BE2C (cell line): ENCODE data around the gene CACNA2D3.

Experiments
- DNase-seq: peaks from one replicate; pipeline ENCODE4 v3.0.0-alpha.2; 2020
- H3K27me3 ChIP-seq: fragments of 250-450 bp; sonication (Bioruptor Pico); 2 replicates; pipeline ENCODE4 v1.5.1; 2020; ENCODE audit warnings: mild to moderate bottlenecking
- H3K36me3 ChIP-seq: fragments of 250-450 bp; sonication (Bioruptor Pico); 2 replicates; pipeline ENCODE4 v1.5.1; 2020; ENCODE audit warnings: mild to moderate bottlenecking
- H3K4me1 ChIP-seq: fragments of 250-450 bp; sonication (Bioruptor Pico); 2 replicates; pipeline ENCODE4 v1.5.1; 2020
- H3K4me3 ChIP-seq: 2 replicates; pipeline ENCODE4 v1.5.1; 2011; ENCODE audit warnings: low read depth, low read length
- H3K9me3 ChIP-seq: fragments of 250-450 bp; sonication (Bioruptor Pico); 2 replicates; pipeline ENCODE4 v1.5.1; 2020
- TF ChIP-seq, protein P1 (sequence below): IDR thresholded peaks from 2 replicates; pipeline ENCODE4 v1.5.1; 2012; ENCODE audit warnings: mild to moderate bottlenecking, low read depth, low read length

The CACNA2D3 gene

DNA sequence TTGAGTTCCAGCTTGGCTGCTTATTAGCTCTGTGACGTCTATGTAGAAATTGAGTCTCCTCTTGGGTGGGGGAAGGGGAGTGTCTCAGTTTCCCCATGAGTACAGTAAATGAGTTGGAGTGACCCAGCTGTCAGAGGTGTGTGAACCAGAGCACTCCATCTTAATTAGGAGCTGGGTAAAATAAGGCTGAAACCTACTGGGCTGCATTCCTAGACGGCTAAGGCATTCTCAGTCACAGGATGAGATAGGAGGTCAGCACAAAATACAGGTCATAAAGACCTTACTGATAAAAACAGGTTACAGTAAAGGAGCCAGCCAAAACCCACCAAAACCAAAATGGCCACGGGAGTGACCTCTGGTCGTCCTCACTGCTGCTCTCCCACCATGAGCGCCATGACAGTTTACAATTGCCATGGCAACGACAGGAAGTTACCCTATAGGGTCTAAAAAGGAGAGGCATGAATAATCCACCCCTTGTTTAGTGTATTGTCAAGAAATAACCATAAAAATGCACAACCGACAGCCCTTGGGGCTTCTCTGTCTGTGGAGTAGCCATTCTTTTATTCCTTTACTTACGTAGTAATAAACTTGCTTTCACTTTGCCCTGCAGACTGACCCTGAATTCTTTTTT is 222.4 kb downstream of the CACNA2D3 start:
- H3K4me1 ChIP-seq, result no peaks in the 10 kb centered on the region
- no peak for DNase-seq
- H3K9me3 ChIP-seq, result no peaks in the 10 kb centered on the region
- TF ChIP-seq, protein P1, sequence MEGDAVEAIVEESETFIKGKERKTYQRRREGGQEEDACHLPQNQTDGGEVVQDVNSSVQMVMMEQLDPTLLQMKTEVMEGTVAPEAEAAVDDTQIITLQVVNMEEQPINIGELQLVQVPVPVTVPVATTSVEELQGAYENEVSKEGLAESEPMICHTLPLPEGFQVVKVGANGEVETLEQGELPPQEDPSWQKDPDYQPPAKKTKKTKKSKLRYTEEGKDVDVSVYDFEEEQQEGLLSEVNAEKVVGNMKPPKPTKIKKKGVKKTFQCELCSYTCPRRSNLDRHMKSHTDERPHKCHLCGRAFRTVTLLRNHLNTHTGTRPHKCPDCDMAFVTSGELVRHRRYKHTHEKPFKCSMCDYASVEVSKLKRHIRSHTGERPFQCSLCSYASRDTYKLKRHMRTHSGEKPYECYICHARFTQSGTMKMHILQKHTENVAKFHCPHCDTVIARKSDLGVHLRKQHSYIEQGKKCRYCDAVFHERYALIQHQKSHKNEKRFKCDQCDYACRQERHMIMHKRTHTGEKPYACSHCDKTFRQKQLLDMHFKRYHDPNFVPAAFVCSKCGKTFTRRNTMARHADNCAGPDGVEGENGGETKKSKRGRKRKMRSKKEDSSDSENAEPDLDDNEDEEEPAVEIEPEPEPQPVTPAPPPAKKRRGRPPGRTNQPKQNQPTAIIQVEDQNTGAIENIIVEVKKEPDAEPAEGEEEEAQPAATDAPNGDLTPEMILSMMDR, result no peak
- no peaks in the 10 kb centered on the region for H3K27me3 ChIP-seq
- no peaks in the 10 kb centered on the region for H3K36me3 ChIP-seq
- no peak overlapping the region for H3K4me3 ChIP-seq

DNA sequence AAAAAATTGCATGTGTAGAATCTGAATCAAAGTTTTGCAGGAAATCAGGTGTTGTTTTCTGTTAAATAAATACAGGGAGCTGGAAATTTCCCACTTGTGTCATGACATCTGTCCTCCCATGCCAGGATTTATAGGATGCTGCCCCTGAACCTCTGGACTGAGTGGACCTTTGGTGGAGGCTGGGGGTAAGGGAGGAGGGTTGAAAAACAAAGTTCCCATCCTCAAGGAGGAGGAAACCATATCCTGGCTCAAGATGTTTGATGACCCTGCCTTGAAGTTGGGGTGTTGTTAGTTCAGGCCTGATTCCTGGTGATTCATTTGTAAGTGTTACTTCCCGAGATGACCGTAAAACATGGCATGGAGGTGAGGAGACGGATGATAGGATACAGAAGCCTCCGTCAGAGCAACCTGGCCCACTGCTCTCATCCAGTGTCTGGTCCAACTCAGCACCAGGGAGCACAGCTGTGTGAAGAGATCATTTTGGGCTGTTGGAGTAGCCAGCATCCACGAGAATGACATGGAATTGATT is 223.6 kb downstream of the CACNA2D3 start:
- Histone ChIP-seq H3K36me3 (no peaks in the 10 kb centered on the region), H3K4me1 (no peaks in the 10 kb centered on the region), H3K27me3 (no peaks in the 10 kb centered on the region), H3K4me3 (no peak overlapping the region), H3K9me3 (no peaks in the 10 kb centered on the region)
- TF ChIP-seq, protein P1, result no peak
- DNase-seq, result no peak

DNA sequence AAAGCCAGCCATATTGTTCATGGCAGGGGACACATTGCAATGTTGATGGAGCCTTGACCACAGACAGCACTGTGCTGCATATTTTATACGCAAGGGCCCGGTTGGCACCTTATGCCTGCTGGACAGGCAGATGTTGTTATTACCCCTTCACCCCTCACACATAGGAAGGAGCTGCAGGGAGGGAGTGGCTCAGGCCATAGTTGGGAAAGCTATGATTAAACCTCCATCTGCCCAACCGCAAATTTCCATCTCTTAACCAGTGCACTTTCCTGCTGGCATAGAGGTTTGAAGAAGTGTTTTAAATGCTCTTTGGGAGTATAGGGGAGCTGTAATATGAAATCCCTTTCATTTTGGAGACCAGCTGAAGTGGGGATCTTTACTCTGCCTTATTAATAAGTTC is 224.7 kb downstream of the CACNA2D3 start:
- H3K27me3 ChIP-seq, result no peaks in the 10 kb centered on the region
- DNase-seq, result no peak
- no peaks in the 10 kb centered on the region for H3K4me1 ChIP-seq
- no peaks in the 10 kb centered on the region for H3K36me3 ChIP-seq
- TF ChIP-seq, protein P1, result no peak
- no peak overlapping the region for H3K4me3 ChIP-seq
- no peaks in the 10 kb centered on the region for H3K9me3 ChIP-seq

DNA sequence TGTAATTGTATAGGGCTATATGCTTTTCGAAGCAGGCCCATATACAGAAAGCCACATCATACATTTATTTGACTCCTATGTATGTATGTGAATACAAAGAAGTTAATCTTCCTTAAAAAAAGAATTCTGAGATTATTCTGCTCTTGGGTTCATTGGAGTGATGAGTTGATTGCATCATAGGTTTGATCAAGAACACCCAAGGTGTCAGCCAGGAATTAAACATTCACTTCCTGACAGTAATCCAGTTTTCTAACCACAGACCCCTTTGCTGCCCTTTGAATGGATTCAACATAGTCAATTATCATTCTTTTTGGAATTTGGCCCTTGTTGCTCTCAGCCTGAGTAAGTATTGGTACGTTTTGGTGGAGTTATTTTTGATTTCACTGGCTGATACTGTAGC is 225.6 kb downstream of the CACNA2D3 start:
- Histone ChIP-seq H3K36me3 (no peaks in the 10 kb centered on the region), H3K4me3 (no peak overlapping the region), H3K27me3 (no peaks in the 10 kb centered on the region), H3K9me3 (no peaks in the 10 kb centered on the region), H3K4me1 (no peaks in the 10 kb centered on the region)
- DNase-seq, result no peak
- TF ChIP-seq, protein P1, result no peak

DNA sequence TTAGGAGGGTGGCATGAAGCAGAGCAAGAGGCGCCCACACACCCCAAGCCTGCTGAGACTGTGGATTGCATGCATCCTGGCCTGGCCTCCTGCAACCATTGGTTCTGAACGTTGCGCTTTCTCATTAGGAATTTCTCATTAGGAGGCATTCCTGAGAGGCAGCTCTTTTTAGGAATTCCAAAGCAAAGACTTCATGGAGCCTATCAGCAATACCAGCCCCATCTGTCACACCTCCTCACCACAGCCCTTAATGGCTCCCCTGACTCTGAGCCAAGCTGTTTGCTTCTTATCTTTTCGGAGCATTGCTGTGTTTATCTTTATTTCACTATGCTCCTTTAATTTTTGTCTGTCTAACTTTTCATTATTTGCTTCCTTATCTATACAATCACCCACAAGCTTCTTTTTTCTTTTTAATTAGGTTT is 226.9 kb downstream of the CACNA2D3 start:
- DNase-seq, result peak; percentile 17
- Histone ChIP-seq H3K4me1 (no peaks in the 10 kb centered on the region), H3K9me3 (no peaks in the 10 kb centered on the region), H3K36me3 (no peaks in the 10 kb centered on the region), H3K4me3 (no peak overlapping the region), H3K27me3 (no peaks in the 10 kb centered on the region)
- TF ChIP-seq, protein P1, result no peak

DNA sequence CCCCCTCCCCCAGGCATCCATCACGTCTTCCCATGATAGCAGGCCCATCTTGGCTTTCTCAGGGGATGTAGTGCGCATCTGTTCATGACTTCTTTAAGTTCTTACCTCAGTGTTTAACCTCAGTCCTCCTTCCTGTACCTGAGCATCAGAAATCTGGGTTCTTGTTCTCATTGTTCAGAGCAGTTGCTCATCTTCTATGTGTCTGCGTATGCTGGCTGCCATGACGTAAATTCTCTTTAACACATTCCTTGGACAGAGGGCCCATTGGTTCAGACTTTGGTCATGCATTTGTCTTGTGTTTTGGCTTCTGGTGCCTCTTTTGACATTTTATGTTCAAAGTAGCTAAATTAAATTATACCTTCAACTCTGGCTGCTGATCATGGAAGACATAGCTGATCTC is 227.3 kb downstream of the CACNA2D3 start:
- H3K27me3 ChIP-seq, result no peaks in the 10 kb centered on the region
- no peak overlapping the region for H3K4me3 ChIP-seq
- TF ChIP-seq, protein P1, result no peak
- no peaks in the 10 kb centered on the region for H3K9me3 ChIP-seq
- DNase-seq, result no peak
- H3K36me3 ChIP-seq, result no peaks in the 10 kb centered on the region
- H3K4me1 ChIP-seq, result no peaks in the 10 kb centered on the region
